IMR-90 (cell line): ENCODE results near the gene FAM117B. TPM values are rescaled to one million over a fixed set of nuclear protein-coding genes. Genes with fewer than 3 reads are reported as not detected.
A peak's percentile ranks its signal among the peaks of the same experiment; 100 is the strongest.

ENCODE experiments used
- ATAC-seq: fragments of 200-7000 bp; cut with Tn5 transposase; 2 replicates; pipeline ENCODE4 v1.9.1; 2020; ENCODE audit warnings: low read depth, mild to moderate bottlenecking, moderate library complexity
- Bru-seq: library from RNA; stranded (reverse); fragments of 400-500 nt; gene quantifications from one replicate; lab custom pipeline; 2021; lab: Mats Ljungman, UMichigan
- BruChase-seq, 2 experiments: library from RNA; stranded (reverse); fragments of 400-500 nt; gene quantifications; one replicate each; lab custom pipeline; 2021; lab: Mats Ljungman, UMichigan
- BruUV-seq: library from RNA; stranded (reverse); fragments of 400-500 nt; replicated peaks from 2 replicates; lab custom pipeline; 2021; lab: Mats Ljungman, UMichigan
- CTCF ChIA-PET: fragments of 300-600 bp; formaldehyde crosslinking; extraction: SDS; loops from one replicate; lab custom pipeline; 2021; ENCODE audit warnings: antibody characterized with exemption; lab: Yijun Ruan, JAX
- POLR2A ChIA-PET: fragments of 300-600 bp; sonication (Branson Sonifier 250); formaldehyde crosslinking; loops from one replicate; lab custom pipeline; 2022; ENCODE audit warnings: antibody characterized with exemption; ENCODE audit not compliant: unreplicated experiment; lab: Charles Lee
- DNase-seq: peaks from one replicate; pipeline ENCODE4 v3.0.0; 2013
- H2AFZ ChIP-seq: replicated peaks from 2 replicates; pipeline ENCODE3; 2013; ENCODE audit warnings: low read length, mild to moderate bottlenecking; ENCODE audit not compliant: poor library complexity
- H2AK5ac ChIP-seq: 2 replicates; pipeline ENCODE4 v1.6.1; 2013; ENCODE audit warnings: low read depth, low read length, inconsistent platforms
- H2AK9ac ChIP-seq: replicated peaks from 2 replicates; pipeline ENCODE3; 2013; ENCODE audit warnings: mild to moderate bottlenecking, low read depth, low read length, moderate library complexity; ENCODE audit not compliant: poor library complexity
- H2BK120ac ChIP-seq: 2 replicates; pipeline ENCODE4 v1.6.1; 2013; ENCODE audit warnings: low read depth, low read length, inconsistent platforms
- H2BK15ac ChIP-seq: 3 replicates; pipeline ENCODE4 v1.6.1; 2013; ENCODE audit warnings: low read depth, low read length, inconsistent platforms
- H2BK20ac ChIP-seq: 2 replicates; pipeline ENCODE4 v1.6.1; 2013; ENCODE audit warnings: low read depth, mild to moderate bottlenecking, inconsistent platforms, low read length, moderate library complexity
- H2BK5ac ChIP-seq: 2 replicates; pipeline ENCODE4 v1.6.1; 2013; ENCODE audit warnings: mild to moderate bottlenecking, low read depth, low read length, inconsistent platforms; ENCODE audit not compliant: poor library complexity, severe bottlenecking
- H3K14ac ChIP-seq: replicated peaks from 2 replicates; pipeline ENCODE4 v1.6.1; 2013; ENCODE audit warnings: low read depth, low read length, inconsistent platforms
- H3K18ac ChIP-seq: 2 replicates; pipeline ENCODE4 v1.6.1; 2013; ENCODE audit warnings: low read depth, low read length, control low read depth
- H3K23ac ChIP-seq: 2 replicates; pipeline ENCODE4 v1.6.1; 2013; ENCODE audit warnings: low read depth, low read length, inconsistent platforms
- H3K27ac ChIP-seq: 2 replicates; pipeline ENCODE4 v1.5.1; 2013; ENCODE audit warnings: mild to moderate bottlenecking, control low read depth, low read length; ENCODE audit not compliant: insufficient read depth
- H3K27me3 ChIP-seq: 2 replicates; pipeline ENCODE4 v1.6.1; 2013; ENCODE audit warnings: low read length; ENCODE audit not compliant: control insufficient read depth, insufficient read depth
- H3K36me3 ChIP-seq: 2 replicates; pipeline ENCODE4 v1.6.1; 2013; ENCODE audit warnings: low read length, mixed read lengths; ENCODE audit not compliant: control insufficient read depth, insufficient read depth
- H3K4ac ChIP-seq: 2 replicates; pipeline ENCODE4 v1.6.1; 2013; ENCODE audit warnings: low read depth, low read length, inconsistent platforms
- H3K4me1 ChIP-seq: 2 replicates; pipeline ENCODE4 v1.6.1; 2013; ENCODE audit warnings: low read length, mixed read lengths; ENCODE audit not compliant: control insufficient read depth, insufficient read depth
- H3K4me2 ChIP-seq: 2 replicates; pipeline ENCODE4 v1.6.1; 2013; ENCODE audit warnings: low read depth, mild to moderate bottlenecking, control low read depth, low read length, moderate library complexity
- H3K4me3 ChIP-seq: 2 replicates; pipeline ENCODE4 v1.5.1; 2013; ENCODE audit warnings: low read depth, mild to moderate bottlenecking, control low read depth, low read length, moderate library complexity; ENCODE audit not compliant: insufficient read depth
- H3K56ac ChIP-seq: 2 replicates; pipeline ENCODE4 v1.6.1; 2013; ENCODE audit warnings: low read length, inconsistent platforms; ENCODE audit not compliant: insufficient read depth; ENCODE audit errors: extremely low read depth
- H3K79me1 ChIP-seq, 2 experiments: 2 replicates each; pipeline ENCODE4 v1.6.1; 2013; ENCODE audit warnings: low read length in 2 of 2, inconsistent platforms in 1 of 2, low read depth in 1 of 2
- H3K9ac ChIP-seq: 2 replicates; pipeline ENCODE4 v1.6.1; 2013; ENCODE audit warnings: low read depth, low read length, control low read depth
- H3K9me1 ChIP-seq: 2 replicates; pipeline ENCODE4 v1.6.1; 2013; ENCODE audit warnings: low read length, inconsistent platforms; ENCODE audit not compliant: insufficient read depth
- H3K9me3 ChIP-seq: 2 replicates; pipeline ENCODE4 v1.6.1; 2013; ENCODE audit warnings: low read length; ENCODE audit not compliant: control insufficient read depth, insufficient read depth
- H4K20me1 ChIP-seq: 2 replicates; pipeline ENCODE4 v1.6.1; 2013; ENCODE audit warnings: low read length, inconsistent platforms; ENCODE audit not compliant: insufficient read depth
- H4K5ac ChIP-seq: 2 replicates; pipeline ENCODE4 v1.6.1; 2013; ENCODE audit warnings: mild to moderate bottlenecking, low read depth, low read length, control low read depth
- H4K8ac ChIP-seq, 2 experiments: 2 replicates each; pipeline ENCODE4 v1.6.1; 2013; ENCODE audit warnings: low read depth in 2 of 2, low read length in 2 of 2, control low read depth in 1 of 2, inconsistent platforms in 1 of 2
- H4K91ac ChIP-seq: 2 replicates; pipeline ENCODE4 v1.6.1; 2013; ENCODE audit warnings: low read depth, low read length, inconsistent platforms; ENCODE audit not compliant: insufficient read depth
- BHLHE40 ChIP-seq: fragments of 150-350 bp; IDR thresholded peaks from 2 replicates; pipeline ENCODE4 v1.6.1; 2016; ENCODE audit warnings: mild to moderate bottlenecking, low read depth, low read length
- CEBPB ChIP-seq: IDR thresholded peaks from 2 replicates; pipeline ENCODE4 v1.6.1; 2012; ENCODE audit warnings: low read depth, low read length, improper control_type of control experiment
- CHD1 ChIP-seq: IDR thresholded peaks from 2 replicates; pipeline ENCODE4 v1.6.1; 2012; ENCODE audit warnings: low read depth, low read length, improper control_type of control experiment
- ELK1 ChIP-seq: fragments of 150-350 bp; IDR thresholded peaks from 2 replicates; pipeline ENCODE4 v1.6.1; 2016; ENCODE audit warnings: low read depth, mild to moderate bottlenecking, low read length, moderate library complexity, borderline replicate concordance
- FOS ChIP-seq: fragments of 150-350 bp; IDR thresholded peaks from 2 replicates; pipeline ENCODE4 v1.6.1; 2016; ENCODE audit warnings: low read depth, low read length
- MAFK ChIP-seq: IDR thresholded peaks from 2 replicates; pipeline ENCODE4 v1.6.1; 2012; ENCODE audit warnings: low read depth, low read length, improper control_type of control experiment
- MAZ ChIP-seq: IDR thresholded peaks from 2 replicates; pipeline ENCODE4 v1.6.1; 2012; ENCODE audit warnings: low read depth, mild to moderate bottlenecking, low read length, improper control_type of control experiment, moderate library complexity, borderline replicate concordance
- NFE2L2 ChIP-seq: fragments of 150-350 bp; IDR thresholded peaks from 2 replicates; pipeline ENCODE4 v1.6.1; 2016; ENCODE audit warnings: low read depth, mild to moderate bottlenecking, low read length
- POLR2A ChIP-seq: IDR thresholded peaks from 2 replicates; pipeline ENCODE4 v1.6.1; 2012; ENCODE audit warnings: mild to moderate bottlenecking, low read depth, low read length
- RAD21 ChIP-seq: IDR thresholded peaks from 2 replicates; pipeline ENCODE4 v1.6.1; 2012; ENCODE audit warnings: low read length, improper control_type of control experiment
- RFX5 ChIP-seq: IDR thresholded peaks from 2 replicates; pipeline ENCODE4 v1.8.0; 2012; ENCODE audit warnings: low read depth, mild to moderate bottlenecking, low read length, moderate library complexity
- SMC3 ChIP-seq: fragments of 150-350 bp; IDR thresholded peaks from 2 replicates; pipeline ENCODE4 v1.6.1; 2016; ENCODE audit warnings: low read depth, mild to moderate bottlenecking, antibody characterized with exemption, low read length, moderate library complexity
- WGBS, 2 experiments: methylation state at CpG; one replicate each; pipeline versions ENCODE4 v1.1.5 to v1.1.7; 2013; ENCODE audit warnings: missing lambda C conversion rate in 2 of 2; ENCODE audit not compliant: insufficient read length in 1 of 2; ENCODE audit errors: extremely low coverage in 2 of 2; 5-methylcytosine and 5-hydroxymethylcytosine counted together
- dilution Hi-C: fragments of 300-500 bp; cut with HindIII; formaldehyde crosslinking; loops from one replicate; pipeline ENCODE4 v1.14.3; 2018; ENCODE audit warnings: low sequenced_read_pairs; ENCODE audit not compliant: unreplicated experiment
- in situ Hi-C: fragments of 300-500 bp; cut with MboI; formaldehyde crosslinking; loops from 3 replicates; pipeline ENCODE4 v1.14.3; 2019; ENCODE audit warnings: low sequenced_read_pairs, inconsistent platforms, mixed read lengths
- intact Hi-C: fragments of 100-400 bp; cut with micrococcal nuclease; formaldehyde crosslinking; loops from 2 replicates; pipeline ENCODE4 v1.10.0; 2022
- long read RNA-seq: library from polyadenylated mRNA; unstranded; transcript quantifications from one replicate; pipeline ENCODE4 v2.0.0, GENCODE V29; 2021; ENCODE audit not compliant: unreplicated experiment
- polyA plus RNA-seq, 3 experiments: library from polyadenylated mRNA; depleted of rRNA; stranded (reverse); fragments of >200 nt; gene quantifications; 2 replicates each; pipeline ENCODE4 v1.2.3, GENCODE V29; 2012; ENCODE audit warnings: low replicate concordance in 1 of 3
- total RNA-seq: library from RNA; depleted of rRNA; stranded (reverse); fragments of >200 nt; gene quantifications from 2 replicates; pipeline ENCODE4 v1.2.3, GENCODE V29; 2012; rRNA removed
- TF ChIP-seq, protein P1 (sequence below): conservative IDR thresholded peaks from 2 replicates; pipeline ENCODE4 v1.5.1; 2012; ENCODE audit warnings: mild to moderate bottlenecking, low read depth, low read length, improper control_type of control experiment

Gene FAM117B
- total RNA-seq, result 0.54 and 1.1 TPM in 2 replicates
- 0.66 and 0.79 TPM in 2 replicates for polyA plus RNA-seq (2012; rRNA removed)
- polyA plus RNA-seq (2012; cell fraction: cytosol; rRNA removed), result 0.32 and 0.38 TPM in 2 replicates
- polyA plus RNA-seq (2012; cell fraction: nucleus; rRNA removed; ENCODE audit: low replicate concordance), result 0.25 and 1.0 TPM in 2 replicates
- percentile 64 among the genes with signal in this experiment for Bru-seq, nascent RNA
- BruChase-seq, experiment 1, labeled RNA remaining after a 6-hour chase, result percentile 72 among the genes with signal in this experiment
- percentile 66 among the genes with signal in this experiment for BruChase-seq, experiment 2, labeled RNA remaining after a 2-hour chase
- long read RNA-seq, partial matches to known transcripts, result 1 of 3 reads
- long read RNA-seq, other reads (novel, unspliced or antisense), result 2 of 3 reads

DNA sequence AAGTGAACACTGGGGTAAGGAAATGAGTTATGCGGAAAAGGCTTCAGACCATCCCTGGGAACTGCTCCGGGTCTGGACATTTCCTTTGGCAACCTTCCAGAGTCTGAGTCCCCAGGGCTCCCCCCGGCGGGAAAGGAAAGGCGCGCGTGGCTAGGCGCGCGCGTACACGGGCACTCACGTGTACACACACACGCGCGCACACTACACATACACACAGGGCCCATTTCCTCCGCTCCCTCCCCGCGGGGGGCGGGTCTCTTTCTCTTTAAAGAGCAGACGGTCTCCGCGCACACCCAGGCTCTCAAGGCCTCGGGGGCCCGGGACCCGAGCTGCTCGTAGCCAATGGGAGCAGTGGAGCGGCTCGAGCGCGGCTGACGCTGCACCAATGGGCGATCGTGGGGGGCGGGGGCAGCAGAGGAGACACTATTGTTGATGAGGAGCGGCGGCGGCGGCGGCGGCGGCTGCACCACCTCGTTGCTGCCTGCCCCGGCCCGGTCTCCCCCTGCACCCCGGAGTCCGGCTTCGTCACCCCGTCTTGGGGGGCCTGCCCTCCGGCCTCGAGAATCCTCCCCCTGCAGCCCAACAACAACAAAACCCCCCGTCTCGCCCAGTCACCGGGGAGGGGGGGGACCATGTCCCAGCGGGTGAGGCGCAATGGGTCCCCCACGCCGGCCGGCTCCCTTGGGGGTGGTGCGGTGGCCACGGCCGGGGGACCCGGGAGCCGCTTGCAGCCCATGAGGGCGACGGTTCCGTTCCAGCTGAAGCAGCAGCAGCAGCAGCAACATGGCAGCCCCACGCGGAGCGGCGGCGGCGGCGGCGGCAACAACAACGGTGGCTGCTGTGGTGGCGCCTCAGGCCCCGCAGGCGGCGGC, at the start of gene FAM117B:
FAM117B (plus strand) TSS at position 414 of the 872 bp plus-strand sequence; CDS start at position 633, 219 bp downstream.
- H2BK120ac ChIP-seq, result no peak within 1 kb of the TSS
- 0% methylated on average over 9 of the region's 80 CpGs; no CpG with 5 or more reads in 1 of the 2 experiments for WGBS, 2 experiments
- dilution Hi-C loops, result no loop called here
- 0 out of 2 replicates have a peak, but pooled peaks have one; percentile 30 for TF ChIP-seq RFX5
- TF ChIP-seq MAZ, result peak; percentile 68
- TF ChIP-seq, protein P1, sequence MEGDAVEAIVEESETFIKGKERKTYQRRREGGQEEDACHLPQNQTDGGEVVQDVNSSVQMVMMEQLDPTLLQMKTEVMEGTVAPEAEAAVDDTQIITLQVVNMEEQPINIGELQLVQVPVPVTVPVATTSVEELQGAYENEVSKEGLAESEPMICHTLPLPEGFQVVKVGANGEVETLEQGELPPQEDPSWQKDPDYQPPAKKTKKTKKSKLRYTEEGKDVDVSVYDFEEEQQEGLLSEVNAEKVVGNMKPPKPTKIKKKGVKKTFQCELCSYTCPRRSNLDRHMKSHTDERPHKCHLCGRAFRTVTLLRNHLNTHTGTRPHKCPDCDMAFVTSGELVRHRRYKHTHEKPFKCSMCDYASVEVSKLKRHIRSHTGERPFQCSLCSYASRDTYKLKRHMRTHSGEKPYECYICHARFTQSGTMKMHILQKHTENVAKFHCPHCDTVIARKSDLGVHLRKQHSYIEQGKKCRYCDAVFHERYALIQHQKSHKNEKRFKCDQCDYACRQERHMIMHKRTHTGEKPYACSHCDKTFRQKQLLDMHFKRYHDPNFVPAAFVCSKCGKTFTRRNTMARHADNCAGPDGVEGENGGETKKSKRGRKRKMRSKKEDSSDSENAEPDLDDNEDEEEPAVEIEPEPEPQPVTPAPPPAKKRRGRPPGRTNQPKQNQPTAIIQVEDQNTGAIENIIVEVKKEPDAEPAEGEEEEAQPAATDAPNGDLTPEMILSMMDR, result no peak
- TF ChIP-seq POLR2A, result no peak
- TF ChIP-seq BHLHE40, result peak; percentile 88
- no peak for TF ChIP-seq SMC3
- no peak for TF ChIP-seq CHD1
- TF ChIP-seq CEBPB, result no peak
- no peak for TF ChIP-seq MAFK
- TF ChIP-seq FOS, result no peak
- TF ChIP-seq ELK1, result no peak
- no peak for TF ChIP-seq RAD21
- no peak for TF ChIP-seq NFE2L2

More for the DNA sequence above, at the start of gene FAM117B:
- H4K91ac ChIP-seq, result no peak within 1 kb of the TSS
- H2AFZ ChIP-seq, result peak within 1 kb of the TSS; percentile 98
- H3K4me1 ChIP-seq, result no peaks in the 10 kb centered on the region
- H4K5ac ChIP-seq, result peak within 1 kb of the TSS; percentile 5; the same call in 1 of the 2 replicates
- H3K9ac ChIP-seq, result peak within 1 kb of the TSS; percentile 43
- H2BK20ac ChIP-seq, result no peak within 1 kb of the TSS
- BruUV-seq, result no TSS peak
- intact Hi-C loops, result loop anchor here (2.0 to 5.0 kb wide), 2 partner anchors 42 to 236 kb away; partner anchors contain the start of gene ICA1L
- H3K27ac ChIP-seq, result peak within 1 kb of the TSS; percentile 42
- H3K14ac ChIP-seq, result no peak within 1 kb of the TSS
- H4K20me1 ChIP-seq, result no peaks in the 10 kb centered on the region
- H3K27me3 ChIP-seq, result no peaks in the 10 kb centered on the region
- no peaks in the 10 kb centered on the region for H3K36me3 ChIP-seq
- DNase-seq, result peak; percentile 92
- no peak within 1 kb of the TSS for H3K4ac ChIP-seq
- ChIA-PET CTCF (no interaction called here), POLR2A (no interaction called here)
- in situ Hi-C loops, result no loop called here
- H2BK5ac ChIP-seq, result peak within 1 kb of the TSS; percentile 3
- H3K79me1 ChIP-seq, result peaks cover 4 to 6% of the 10 kb centered on the region in 2 experiments; a peak in 2 of 4 replicates
- H3K18ac ChIP-seq, result no peak within 1 kb of the TSS
- H2BK15ac ChIP-seq, result no peak within 1 kb of the TSS
- peak; percentile 97 for ATAC-seq
- 0 out of 2 replicates have a peak within 1 kb of the TSS, but pooled peaks have one; percentile 37 for H3K56ac ChIP-seq
- peak within 1 kb of the TSS; percentile 96 for H3K4me3 ChIP-seq
- H3K9me3 ChIP-seq, result no peaks in the 10 kb centered on the region
- no peak within 1 kb of the TSS for H3K23ac ChIP-seq
- 0 out of 2 replicates have a peak, but pooled peaks cover 3% of the 10 kb centered on the region for H3K9me1 ChIP-seq
- peak within 1 kb of the TSS; percentile 71 for H3K4me2 ChIP-seq
- H2AK5ac ChIP-seq, result no peak within 1 kb of the TSS
- peak within 1 kb of the TSS; percentile 67 for H2AK9ac ChIP-seq
- H4K8ac ChIP-seq, result peak within 1 kb of the TSS; percentile 44 to 61; a peak in 3 of 4 replicates
